A549 (cell line): ENCODE data around the gene ZNF805.

Experiments
- CHD4 ChIP-seq: fragments of 200-600 bp; sonication (generic); IDR thresholded peaks from 2 replicates; pipeline ENCODE4 v1.6.1; 2016; ENCODE audit warnings: antibody characterized with exemption, mild to moderate bottlenecking, borderline replicate concordance
- CTCF ChIP-seq: fragments of >200 bp; sonication (Bioruptor Twin); formaldehyde crosslinking; IDR thresholded peaks from 3 replicates; pipeline ENCODE4 v1.5.1; 2016
- GATA3 ChIP-seq: IDR thresholded peaks from 2 replicates; pipeline ENCODE4 v1.6.1; 2012; ENCODE audit warnings: borderline replicate concordance
- KDM1A ChIP-seq: fragments of 200-600 bp; sonication (generic); IDR thresholded peaks from 2 replicates; pipeline ENCODE4 v1.6.1; 2016; ENCODE audit warnings: low read depth, mild to moderate bottlenecking
- MAFK ChIP-seq: fragments of 450-650 bp; IDR thresholded peaks from 2 replicates; pipeline ENCODE4 v1.6.1; 2014; ENCODE audit not compliant: partially characterized antibody
- POLR2A ChIP-seq: IDR thresholded peaks from 2 replicates; pipeline ENCODE4 v1.6.1; 2012; ENCODE audit warnings: mild to moderate bottlenecking, low read length
- POLR2AphosphoS2 ChIP-seq: conservative IDR thresholded peaks from 2 replicates; pipeline ENCODE4 v1.6.1; 2012; ENCODE audit warnings: low read length, improper control_type of control experiment, inconsistent platforms
- USF2 ChIP-seq: fragments of 450-650 bp; IDR thresholded peaks from 2 replicates; pipeline ENCODE4 v1.6.1; 2014; ENCODE audit warnings: antibody characterized with exemption
- ZFP36 ChIP-seq: fragments of 450-650 bp; IDR thresholded peaks from 2 replicates; pipeline ENCODE4 v1.6.1; 2014; ENCODE audit warnings: borderline replicate concordance; ENCODE audit not compliant: partially characterized antibody

GRCh38 chr19:57263244-57263741, 22.9 kb downstream of the ZNF805 start:
- no peak for TF ChIP-seq CTCF
- TF ChIP-seq ZFP36 = no peak
- TF ChIP-seq POLR2AphosphoS2 = no peak
- no peak for TF ChIP-seq CHD4
- no peak for TF ChIP-seq MAFK
- TF ChIP-seq KDM1A = no peak
- TF ChIP-seq USF2 = no peak
- no peak for TF ChIP-seq POLR2A
- TF ChIP-seq GATA3 = no peak
